PFSK-1 (cell line): Measurements from ENCODE around the gene SLC36A2.

ENCODE experiments used
- POLR2AphosphoS5 ChIP-seq: IDR thresholded peaks from 2 replicates; pipeline ENCODE4 v1.6.1; 2012; ENCODE audit warnings: low read depth, mild to moderate bottlenecking, control low read depth, low read length, moderate library complexity
- TAF1 ChIP-seq: IDR thresholded peaks from 2 replicates; pipeline ENCODE4 v1.6.1; 2012; ENCODE audit warnings: low read length, control low read depth, borderline replicate concordance; ENCODE audit not compliant: insufficient read depth

- TF ChIP-seq POLR2AphosphoS5 (no peak), TAF1 (no peak)
Observed at GRCh38 chr5:151298063-151298855, 49.1 kb downstream of the SLC36A2 start.
